GM12878 (cell line): ENCODE data around the gene SPDYE1. TPM values are rescaled to one million over a fixed set of nuclear protein-coding genes. Genes with fewer than 3 reads are reported as not detected.

ENCODE experiments used
- ATAC-seq: fragments of 200-7000 bp; cut with Tn5 transposase; 3 replicates; pipeline ENCODE4 v1.9.1; 2020; ENCODE audit warnings: mild to moderate bottlenecking, moderate library complexity
- BruUV-seq: library from RNA; stranded (reverse); fragments of 400-500 nt; replicated peaks from 2 replicates; lab custom pipeline; 2021; lab: Mats Ljungman, UMichigan
- CTCF ChIA-PET: fragments of 300-600 bp; sonication (Branson Sonifier 250); formaldehyde crosslinking; extraction: SDS; loops from one replicate; lab custom pipeline; 2021; ENCODE audit warnings: inconsistent platforms; lab: Yijun Ruan, JAX
- POLR2A ChIA-PET: fragments of 350-600 bp; formaldehyde crosslinking; extraction: SDS; loops from one replicate; lab custom pipeline; 2021; ENCODE audit warnings: inconsistent platforms; lab: Charles Lee
- RAD21 ChIA-PET: fragments of 300-600 bp; sonication (Branson Sonifier 250); formaldehyde crosslinking; loops from one replicate; lab custom pipeline; 2023; ENCODE audit warnings: antibody characterized with exemption; ENCODE audit not compliant: unreplicated experiment; lab: Charles Lee
- SMC1A ChIA-PET: fragments of 300-600 bp; sonication (Branson Sonifier 250); formaldehyde crosslinking; loops from one replicate; lab custom pipeline; 2023; ENCODE audit not compliant: unreplicated experiment, uncharacterized antibody; lab: Charles Lee
- DNase-seq: peaks from one replicate; pipeline ENCODE4 v3.0.0-alpha.2; 2011; ENCODE audit warnings: low read depth, low spot score
- FAIRE-seq: peaks from 3 replicates; lab custom pipeline; 2011; peaks lifted over from hg19 to GRCh38; lab: Jason Lieb, UNC
- H2AFZ ChIP-seq: 2 replicates; pipeline ENCODE4 v1.6.0; 2011; ENCODE audit warnings: low read depth, low read length, control low read depth; ENCODE audit not compliant: control insufficient read depth
- H3K27ac ChIP-seq: 2 replicates; pipeline ENCODE4 v1.5.1; 2011; ENCODE audit warnings: control low read depth; ENCODE audit not compliant: control insufficient read depth, insufficient read depth
- H3K27me3 ChIP-seq, 2 experiments: replicated peaks in 1 of 2; 2 replicates each; pipeline versions ENCODE4 v1.6.0 to v1.6.1; 2011; ENCODE audit warnings: low read length in 1 of 2; ENCODE audit not compliant: control insufficient read depth in 2 of 2, insufficient read depth in 2 of 2
- H3K36me3 ChIP-seq, 2 experiments: 2 replicates each; pipeline ENCODE4 v1.5.1; 2011; ENCODE audit warnings: low read length in 1 of 2; ENCODE audit not compliant: control insufficient read depth in 2 of 2, insufficient read depth in 2 of 2
- H3K4me1 ChIP-seq: 2 replicates; pipeline ENCODE4 v1.6.1; 2011; ENCODE audit warnings: mild to moderate bottlenecking, low read length, moderate library complexity, mixed read lengths; ENCODE audit not compliant: control insufficient read depth, insufficient read depth
- H3K4me2 ChIP-seq: 2 replicates; pipeline ENCODE4 v1.6.0; 2011; ENCODE audit warnings: control low read depth; ENCODE audit not compliant: control insufficient read depth, insufficient read depth
- H3K4me3 ChIP-seq: fragments of 200-600 bp; sonication (generic); 2 replicates; pipeline ENCODE4 v1.5.1; 2016
- H3K79me2 ChIP-seq: 2 replicates; pipeline ENCODE4 v1.6.0; 2011; ENCODE audit warnings: low read length; ENCODE audit not compliant: control insufficient read depth, insufficient read depth
- H3K9ac ChIP-seq: 2 replicates; pipeline ENCODE4 v1.8.0; 2011; ENCODE audit warnings: low read length, control low read depth, mixed read lengths; ENCODE audit not compliant: control insufficient read depth, insufficient read depth
- H3K9me3 ChIP-seq: replicated peaks from 3 replicates; pipeline ENCODE4 v1.5.1; 2011; ENCODE audit warnings: mild to moderate bottlenecking, low read length; ENCODE audit not compliant: control insufficient read depth, insufficient read depth
- H4K20me1 ChIP-seq: 2 replicates; pipeline ENCODE4 v1.6.0; 2011; ENCODE audit not compliant: control insufficient read depth, insufficient read depth
- CHD2 ChIP-seq: IDR thresholded peaks from 2 replicates; pipeline ENCODE4 v1.6.1; 2011; ENCODE audit warnings: low read depth, low read length, improper control_type of control experiment, borderline replicate concordance
- ELK1 ChIP-seq: IDR thresholded peaks from 2 replicates; pipeline ENCODE4 v1.6.1; 2012; ENCODE audit warnings: low read depth, low read length, improper control_type of control experiment
- FOXM1 ChIP-seq: IDR thresholded peaks from 2 replicates; pipeline ENCODE4 v1.6.1; 2012; ENCODE audit warnings: low read depth, mild to moderate bottlenecking, inconsistent platforms, low read length, moderate library complexity
- HSF1 ChIP-seq: fragments of 150-350 bp; IDR thresholded peaks from 2 replicates; pipeline ENCODE4 v1.6.1; 2014; ENCODE audit warnings: mild to moderate bottlenecking, low read depth, low read length
- IRF5 ChIP-seq: fragments of 450-650 bp; IDR thresholded peaks from 2 replicates; pipeline ENCODE4 v1.6.1; 2017; ENCODE audit warnings: borderline replicate concordance
- MXI1 ChIP-seq: fragments of 150-350 bp; IDR thresholded peaks from 2 replicates; pipeline ENCODE4 v1.6.1; 2011; ENCODE audit warnings: low read depth, mild to moderate bottlenecking, inconsistent platforms, low read length, improper control_type of control experiment
- NR2C2 ChIP-seq: IDR thresholded peaks from 2 replicates; pipeline ENCODE4 v1.6.1; 2011; ENCODE audit warnings: borderline replicate concordance, low read depth; ENCODE audit not compliant: control insufficient read depth, insufficient read length
- PBX3 ChIP-seq: IDR thresholded peaks from 2 replicates; pipeline ENCODE4 v1.6.1; 2011; ENCODE audit warnings: mild to moderate bottlenecking, low read depth, low read length, moderate library complexity; ENCODE audit not compliant: insufficient replicate concordance
- PML ChIP-seq: IDR thresholded peaks from 2 replicates; pipeline ENCODE4 v1.6.1; 2012; ENCODE audit warnings: low read length, inconsistent platforms
- SP1 ChIP-seq: IDR thresholded peaks from one replicate; pipeline ENCODE4 v1.6.1; 2011; ENCODE audit warnings: low read depth, low read length
- SREBF2 ChIP-seq: IDR thresholded peaks from 2 replicates; pipeline ENCODE4 v1.6.1; 2012; ENCODE audit warnings: mild to moderate bottlenecking, low read length
- SRF ChIP-seq, 2 experiments: IDR thresholded peaks; 2 replicates each; pipeline ENCODE4 v1.6.1; 2011; ENCODE audit warnings: low read depth in 2 of 2, low read length in 2 of 2, mild to moderate bottlenecking in 1 of 2, moderate library complexity in 1 of 2
- ZNF207 ChIP-seq: fragments of 450-650 bp; IDR thresholded peaks from 2 replicates; pipeline ENCODE4 v1.6.1; 2014; ENCODE audit warnings: antibody characterized with exemption, mild to moderate bottlenecking, borderline replicate concordance
- ZNF274 ChIP-seq: IDR thresholded peaks from one replicate; pipeline ENCODE4 v1.8.0; 2011; ENCODE audit not compliant: insufficient read length, insufficient read depth
- ZZZ3 ChIP-seq: IDR thresholded peaks from 2 replicates; pipeline ENCODE4 v1.6.1; 2011; ENCODE audit warnings: low read depth; ENCODE audit not compliant: control insufficient read depth, insufficient read length
- WGBS: methylation state at CpG from one replicate; pipeline ENCODE4 v1.1.6; 2016; ENCODE audit warnings: low lambda C conversion rate; ENCODE audit not compliant: insufficient replicate concordance, insufficient coverage; ENCODE audit errors: missing lambda C conversion rate; 5-methylcytosine and 5-hydroxymethylcytosine counted together
- in situ Hi-C: fragments of 300-500 bp; cut with MboI; formaldehyde crosslinking; loops from 9 replicates; pipeline ENCODE4 v1.14.3; 2018; ENCODE audit warnings: mixed read lengths
- intact Hi-C: fragments of 100-400 bp; cut with micrococcal nuclease; formaldehyde crosslinking; loops from one replicate; pipeline ENCODE4 v1.14.2; 2022; ENCODE audit not compliant: unreplicated experiment
- polyA plus RNA-seq, 11 experiments: library from polyadenylated mRNA; depleted of rRNA in 4 of 11; unstranded in 6 of 11; stranded (reverse) in 5 of 11; fragments of >200 nt; fragmentation: Nextera tagmentation in 4 of 11; fragmentation: Illumina TruSeq in 1 of 11; extraction: Ambion mirVana in 4 of 11; extraction: Trizol in 1 of 11; gene quantifications; 1 replicate in 1 of 11; 2 replicates in 10 of 11; pipeline versions ENCODE4 v1.2.1 to v1.2.3, GENCODE V29; 2011 to 2016; ENCODE audit warnings: inconsistent platforms in 2 of 11, missing spikeins in 2 of 11, low read depth in 1 of 11
- total RNA-seq, 4 experiments: library from RNA; depleted of rRNA in 3 of 4; stranded (reverse); fragments of >200 nt in 3 of 4; fragmentation: Illumina TruSeq in 1 of 4; extraction: Trizol in 1 of 4; gene quantifications; 2 replicates each; pipeline versions ENCODE4 v1.2.1 to v1.2.3, GENCODE V29; 2013 to 2021
- TF ChIP-seq, protein P1 (sequence below), 3 experiments: IDR thresholded peaks in 2 of 3; conservative IDR thresholded peaks in 1 of 3; 2 replicates each; pipeline ENCODE4 v1.5.1; 2011; ENCODE audit warnings: low read depth in 3 of 3, low read length in 3 of 3, mild to moderate bottlenecking in 3 of 3, control low read depth in 2 of 3, moderate library complexity in 2 of 3, inconsistent platforms in 1 of 3, mixed read lengths in 1 of 3; ENCODE audit not compliant: control insufficient read depth in 2 of 3, insufficient read depth in 1 of 3; ENCODE audit errors: extremely low read depth in 1 of 3

SPDYE1 gene
- total and polyA plus RNA-seq, 10 of the 15 experiments (the other 5 are each of a cell fraction or from before 2014, with no cell fraction given) = 0.04 to 1.3 (median 0.07) TPM; not detected in 3

DNA sequence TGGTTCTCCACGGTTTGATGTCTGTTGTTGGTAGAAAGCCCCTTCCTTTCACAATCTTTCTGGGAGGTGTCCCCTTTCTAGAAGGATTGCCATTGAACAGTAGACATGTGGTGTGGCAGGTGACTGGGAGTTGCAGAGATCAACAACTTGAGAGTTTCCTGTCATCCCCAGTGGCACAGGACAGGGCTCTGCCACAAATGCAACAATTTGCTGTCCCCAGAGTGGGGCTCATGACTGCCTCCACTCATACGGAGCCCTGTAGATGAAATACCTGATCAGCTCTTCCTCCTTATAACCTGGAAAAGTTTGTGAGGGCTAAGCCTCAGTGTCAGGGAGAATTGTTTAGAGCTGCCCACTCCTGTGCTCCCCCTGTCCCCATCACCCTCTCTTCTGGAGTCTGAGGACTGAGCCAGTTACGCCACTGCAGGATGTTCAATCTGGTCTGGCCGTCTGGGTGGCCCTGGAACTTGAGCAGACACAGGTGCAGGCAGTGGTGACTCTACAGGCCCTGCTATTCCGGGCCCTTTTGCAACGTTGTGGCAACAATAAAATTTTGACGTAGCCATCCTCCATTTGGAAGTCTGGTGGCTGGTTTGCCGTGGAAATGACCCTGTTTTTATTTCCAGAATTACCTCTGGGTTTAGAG lies 53.3 kb downstream of the SPDYE1 start:
- Histone ChIP-seq H3K27ac (no peak overlapping the region), H3K36me3 (peaks cover 18 to 37% of the 10 kb centered on the region in 2 experiments), H3K9ac (no peak overlapping the region), H3K27me3 (no peaks in the 10 kb centered on the region), H3K4me1 (peaks cover 14% of the 10 kb centered on the region), H3K79me2 (peaks cover 32% of the 10 kb centered on the region), H2AFZ (no peak overlapping the region), H3K4me2 (no peak overlapping the region), H4K20me1 (peaks cover 13% of the 10 kb centered on the region), H3K4me3 (no peak overlapping the region), H3K9me3 (no peaks in the 10 kb centered on the region; the same call in 2 of the 3 replicates)
- DNase-seq (no peak), FAIRE-seq (no peak), ATAC-seq (no peak)
- WGBS = 90% methylated on average over 8 of the region's 8 CpGs
- CTCF ChIA-PET = no interaction called here
- SMC1A ChIA-PET = no interaction called here
- BruUV-seq = no TSS peak
- RAD21 ChIA-PET = no interaction called here
- intact Hi-C loops (no loop called here), in situ Hi-C loops (no loop called here)
- POLR2A ChIA-PET = no interaction called here
- TF ChIP-seq NR2C2 (no peak), ZNF207 (no peak), FOXM1 (no peak), SREBF2 (no peak), IRF5 (no peak), SRF (IDR thresholded peaks at IDR 0.05; ENCODE audit: low read depth in 2 of 2, low read length in 2 of 2) (no peak), MXI1 (no peak), ZZZ3 (no peak), PML (no peak), ELK1 (no peak), CHD2 (no peak), SP1 (no peak), HSF1 (no peak), PBX3 (no peak), ZNF274 (no peak)
- TF ChIP-seq, protein P1, sequence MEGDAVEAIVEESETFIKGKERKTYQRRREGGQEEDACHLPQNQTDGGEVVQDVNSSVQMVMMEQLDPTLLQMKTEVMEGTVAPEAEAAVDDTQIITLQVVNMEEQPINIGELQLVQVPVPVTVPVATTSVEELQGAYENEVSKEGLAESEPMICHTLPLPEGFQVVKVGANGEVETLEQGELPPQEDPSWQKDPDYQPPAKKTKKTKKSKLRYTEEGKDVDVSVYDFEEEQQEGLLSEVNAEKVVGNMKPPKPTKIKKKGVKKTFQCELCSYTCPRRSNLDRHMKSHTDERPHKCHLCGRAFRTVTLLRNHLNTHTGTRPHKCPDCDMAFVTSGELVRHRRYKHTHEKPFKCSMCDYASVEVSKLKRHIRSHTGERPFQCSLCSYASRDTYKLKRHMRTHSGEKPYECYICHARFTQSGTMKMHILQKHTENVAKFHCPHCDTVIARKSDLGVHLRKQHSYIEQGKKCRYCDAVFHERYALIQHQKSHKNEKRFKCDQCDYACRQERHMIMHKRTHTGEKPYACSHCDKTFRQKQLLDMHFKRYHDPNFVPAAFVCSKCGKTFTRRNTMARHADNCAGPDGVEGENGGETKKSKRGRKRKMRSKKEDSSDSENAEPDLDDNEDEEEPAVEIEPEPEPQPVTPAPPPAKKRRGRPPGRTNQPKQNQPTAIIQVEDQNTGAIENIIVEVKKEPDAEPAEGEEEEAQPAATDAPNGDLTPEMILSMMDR (IDR thresholded peaks at IDR 0.05 in 2 of 3, conservative IDR thresholded peaks at IDR 0.05 in 1 of 3; ENCODE audit: control insufficient read depth in 2 of 3, extremely low read depth in 1 of 3, insufficient read depth in 1 of 3, low read depth in 3 of 3, low read length in 3 of 3) = no peak
